Astrocyte of the spinal cord (primary cell): Measurements from ENCODE around the gene MISP.
"Not testable (repeated sequence)": the region's sequence is repeated elsewhere in the genome, so short reads cannot be mapped to it uniquely, and the experiment has no call there.

Experiments used
- DNase-seq: peaks from one replicate; pipeline ENCODE4 v3.0.0; 2011; ENCODE audit warnings: low read depth, low spot score
- H3K4me3 ChIP-seq: 2 replicates; pipeline ENCODE4 v1.5.1; 2011; ENCODE audit warnings: low read depth, mild to moderate bottlenecking, low read length, moderate library complexity
- in situ Hi-C: cut with HindIII; loops from 2 replicates; pipeline ENCODE4 v1.10.0; 2017; ENCODE audit warnings: low sequenced_read_pairs
- TF ChIP-seq, protein P1 (sequence below): IDR thresholded peaks from 2 replicates; pipeline ENCODE4 v1.5.1; 2012; ENCODE audit warnings: low read depth, mild to moderate bottlenecking, low read length, inconsistent platforms

Gene MISP

DNA sequence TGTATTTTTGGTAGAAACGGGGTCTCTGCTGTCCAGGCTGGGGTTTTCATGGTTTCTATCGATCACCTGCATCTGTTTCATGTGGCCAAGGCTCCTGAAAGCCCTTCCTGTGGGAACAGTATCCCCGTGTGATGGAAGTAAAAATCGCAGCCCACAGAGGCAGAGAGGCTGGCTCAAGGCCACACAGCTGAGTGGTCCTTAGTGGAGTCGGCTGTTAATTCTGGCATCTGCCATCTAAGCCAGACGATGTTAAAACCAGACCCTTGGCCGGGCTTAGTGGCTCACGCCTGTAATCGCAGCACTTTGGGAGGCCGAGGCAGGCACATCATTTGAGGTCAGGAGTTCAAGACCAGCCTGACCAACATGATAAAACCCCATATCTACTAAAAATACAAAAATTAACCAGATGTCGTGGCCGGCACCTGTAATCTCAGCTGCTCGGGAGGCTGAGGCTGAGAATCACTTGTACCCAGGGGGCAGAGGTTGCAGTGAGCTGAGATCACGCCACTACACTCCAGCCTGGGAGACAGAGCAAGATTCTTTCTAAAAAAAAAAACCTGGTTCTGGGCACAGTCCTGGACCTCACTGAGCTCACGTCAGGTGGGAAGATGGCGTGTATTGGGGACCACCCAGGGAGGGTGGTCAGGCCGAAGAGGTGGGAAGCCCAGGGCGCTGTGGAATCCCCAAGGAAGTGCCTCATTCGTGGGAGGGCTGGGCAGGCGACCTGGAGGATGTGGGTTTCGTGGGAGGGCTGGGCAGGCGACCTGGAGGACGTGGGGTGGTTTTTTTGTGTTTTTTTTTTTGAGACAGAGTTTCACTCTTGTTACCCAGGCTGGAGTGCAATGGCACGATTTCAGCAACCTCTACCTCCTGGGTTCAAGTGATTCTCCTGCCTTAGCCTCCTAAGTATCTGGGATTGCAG lies 18.5 kb upstream of the MISP start:
- TF ChIP-seq, protein P1, sequence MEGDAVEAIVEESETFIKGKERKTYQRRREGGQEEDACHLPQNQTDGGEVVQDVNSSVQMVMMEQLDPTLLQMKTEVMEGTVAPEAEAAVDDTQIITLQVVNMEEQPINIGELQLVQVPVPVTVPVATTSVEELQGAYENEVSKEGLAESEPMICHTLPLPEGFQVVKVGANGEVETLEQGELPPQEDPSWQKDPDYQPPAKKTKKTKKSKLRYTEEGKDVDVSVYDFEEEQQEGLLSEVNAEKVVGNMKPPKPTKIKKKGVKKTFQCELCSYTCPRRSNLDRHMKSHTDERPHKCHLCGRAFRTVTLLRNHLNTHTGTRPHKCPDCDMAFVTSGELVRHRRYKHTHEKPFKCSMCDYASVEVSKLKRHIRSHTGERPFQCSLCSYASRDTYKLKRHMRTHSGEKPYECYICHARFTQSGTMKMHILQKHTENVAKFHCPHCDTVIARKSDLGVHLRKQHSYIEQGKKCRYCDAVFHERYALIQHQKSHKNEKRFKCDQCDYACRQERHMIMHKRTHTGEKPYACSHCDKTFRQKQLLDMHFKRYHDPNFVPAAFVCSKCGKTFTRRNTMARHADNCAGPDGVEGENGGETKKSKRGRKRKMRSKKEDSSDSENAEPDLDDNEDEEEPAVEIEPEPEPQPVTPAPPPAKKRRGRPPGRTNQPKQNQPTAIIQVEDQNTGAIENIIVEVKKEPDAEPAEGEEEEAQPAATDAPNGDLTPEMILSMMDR: no peak
- DNase-seq: no peak
- in situ Hi-C loops: no loop called here
- no peak overlapping the region for H3K4me3 ChIP-seq

DNA sequence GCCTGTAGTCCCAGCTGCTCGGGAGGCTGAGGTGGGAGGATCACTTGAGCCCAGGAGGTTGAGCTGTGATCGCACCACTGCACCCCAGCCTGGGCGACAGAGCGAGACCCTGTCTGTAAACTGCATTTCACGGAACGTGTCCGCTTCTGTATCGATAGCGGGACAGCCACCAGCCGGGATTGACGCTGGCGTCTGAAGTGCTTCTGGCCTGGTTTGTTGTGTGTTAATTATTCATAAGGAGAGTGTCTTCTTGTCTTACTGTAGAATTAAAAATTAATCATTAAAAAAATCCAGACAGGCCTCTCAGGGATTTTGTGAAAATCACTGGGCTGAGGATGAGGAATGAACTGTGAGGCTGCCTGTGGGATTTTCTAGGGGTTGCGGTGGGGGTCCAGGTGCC lies 16.2 kb upstream of the MISP start:
- in situ Hi-C loops: no loop called here
- DNase-seq: no peak
- no peak overlapping the region for H3K4me3 ChIP-seq
- TF ChIP-seq, protein P1: no peak

DNA sequence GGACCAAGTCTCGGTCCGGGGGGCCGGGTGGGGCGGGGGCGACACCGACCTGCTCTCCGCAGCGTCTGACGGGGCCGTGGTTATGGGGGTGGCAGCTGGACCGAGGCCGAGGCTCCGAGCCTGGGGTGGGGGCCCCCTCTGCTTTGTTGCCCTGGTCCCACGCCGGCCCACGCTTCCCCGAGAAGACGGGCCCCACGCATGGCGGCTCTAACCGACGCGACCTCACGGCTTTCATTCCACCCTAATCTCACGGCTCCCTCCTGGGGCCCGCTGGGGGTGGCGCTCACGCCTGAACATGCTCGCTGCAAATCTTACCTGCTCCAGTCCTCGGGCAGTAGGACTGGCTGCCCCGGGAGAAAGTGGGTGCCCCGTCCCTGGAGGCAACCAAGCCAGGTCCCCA lies 14.8 kb upstream of the MISP start:
- in situ Hi-C loops: no loop called here
- TF ChIP-seq, protein P1: no peak
- DNase-seq: no peak
- no peak overlapping the region for H3K4me3 ChIP-seq

DNA sequence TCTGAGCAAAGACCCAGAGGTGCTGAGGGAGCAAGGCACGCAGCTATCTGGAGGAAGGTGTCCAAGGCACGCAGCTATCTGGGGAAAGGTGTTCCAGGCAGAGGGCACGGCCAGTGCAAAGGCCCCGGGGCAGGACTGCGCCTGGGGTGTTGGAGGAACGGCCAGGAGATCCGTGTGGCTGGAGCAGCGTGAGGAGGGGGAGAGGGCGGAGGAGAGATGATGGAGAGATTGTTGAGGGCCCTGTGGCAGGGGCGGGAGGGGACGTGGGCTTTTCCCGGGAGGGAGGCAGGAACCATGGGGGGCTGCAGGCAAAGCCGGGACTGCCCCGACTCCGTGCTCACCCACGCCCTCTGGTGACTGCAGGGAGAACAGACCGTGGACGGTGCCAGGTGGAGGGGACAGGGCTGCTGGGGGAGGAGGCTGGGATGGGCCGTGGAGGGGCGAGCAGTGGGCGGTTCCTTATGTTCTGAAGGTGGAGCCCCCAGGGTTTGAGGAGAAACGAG lies 13.3 kb upstream of the MISP start:
- H3K4me3 ChIP-seq: no peak overlapping the region
- TF ChIP-seq, protein P1: peak; percentile 78
- in situ Hi-C loops: no loop called here
- no peak for DNase-seq

DNA sequence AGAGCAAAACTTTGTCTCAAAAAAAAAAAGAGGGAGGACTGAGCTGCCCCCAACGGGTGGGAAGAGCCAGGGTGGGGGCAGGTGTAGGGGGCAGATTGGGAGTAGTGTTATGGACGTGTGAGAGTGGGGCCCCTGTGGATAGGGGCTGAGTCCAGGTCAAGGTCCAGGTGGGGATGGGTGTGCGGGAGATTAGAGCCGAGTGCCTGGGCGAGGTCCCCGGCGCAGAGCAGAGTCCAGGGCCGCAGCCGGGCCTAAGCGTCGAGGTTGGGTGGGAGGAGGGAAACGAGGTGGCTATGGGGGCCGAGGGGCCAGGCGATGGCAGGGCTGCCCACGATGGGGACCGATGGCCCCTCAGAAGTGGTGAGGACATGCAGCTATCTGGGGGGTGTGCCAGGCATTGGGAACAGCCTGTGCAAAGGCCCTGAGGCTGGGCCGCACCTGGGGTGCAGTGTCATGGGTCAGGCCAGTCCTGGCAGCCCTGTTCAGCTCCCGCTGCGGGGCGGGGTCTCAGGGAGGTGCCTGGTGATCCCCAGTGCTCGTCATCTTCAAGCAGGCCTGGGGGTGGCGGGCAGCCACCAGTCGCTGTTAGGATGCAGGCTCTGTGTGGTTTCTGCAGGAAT lies 12.3 kb upstream of the MISP start:
- TF ChIP-seq, protein P1: no peak
- no peak for DNase-seq
- in situ Hi-C loops: no loop called here
- H3K4me3 ChIP-seq: no peak overlapping the region

DNA sequence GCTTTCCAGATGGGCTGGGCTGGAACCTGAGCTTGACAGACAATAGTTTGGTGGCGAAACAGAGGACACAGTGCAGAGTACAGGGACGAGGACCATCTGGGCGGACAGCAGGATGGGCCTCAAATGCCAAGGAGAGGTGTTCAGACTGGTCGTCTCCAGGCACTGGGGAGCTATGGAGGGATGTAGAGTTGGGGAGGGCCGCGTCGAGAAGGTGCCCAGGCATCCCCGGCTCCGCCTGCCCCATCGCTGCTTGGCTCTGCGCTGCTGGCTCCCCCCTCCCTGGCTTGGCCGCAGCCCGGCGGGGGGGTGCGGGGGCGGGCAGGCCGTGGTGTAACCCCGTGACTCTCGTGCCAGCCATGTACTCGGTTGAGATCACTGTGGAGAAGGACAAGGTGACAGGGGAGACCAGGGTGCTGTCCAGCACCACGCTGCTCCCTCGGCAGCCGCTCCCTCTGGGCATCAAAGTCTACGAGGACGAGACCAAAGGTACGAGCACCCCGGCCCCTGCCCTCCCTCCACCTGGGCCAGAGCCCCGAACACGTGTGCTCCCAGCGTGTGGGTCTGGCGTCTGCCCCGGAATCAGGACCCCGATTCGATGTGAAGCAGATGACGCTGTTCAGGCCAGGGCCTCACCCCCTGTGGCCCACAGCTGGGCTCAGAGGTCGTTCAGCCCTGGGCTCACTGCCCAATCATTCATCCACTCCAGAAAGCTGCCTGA lies 10.8 kb upstream of the MISP start:
- in situ Hi-C loops: no loop called here
- no peak for DNase-seq
- no peak overlapping the region for H3K4me3 ChIP-seq
- TF ChIP-seq, protein P1: no peak

DNA sequence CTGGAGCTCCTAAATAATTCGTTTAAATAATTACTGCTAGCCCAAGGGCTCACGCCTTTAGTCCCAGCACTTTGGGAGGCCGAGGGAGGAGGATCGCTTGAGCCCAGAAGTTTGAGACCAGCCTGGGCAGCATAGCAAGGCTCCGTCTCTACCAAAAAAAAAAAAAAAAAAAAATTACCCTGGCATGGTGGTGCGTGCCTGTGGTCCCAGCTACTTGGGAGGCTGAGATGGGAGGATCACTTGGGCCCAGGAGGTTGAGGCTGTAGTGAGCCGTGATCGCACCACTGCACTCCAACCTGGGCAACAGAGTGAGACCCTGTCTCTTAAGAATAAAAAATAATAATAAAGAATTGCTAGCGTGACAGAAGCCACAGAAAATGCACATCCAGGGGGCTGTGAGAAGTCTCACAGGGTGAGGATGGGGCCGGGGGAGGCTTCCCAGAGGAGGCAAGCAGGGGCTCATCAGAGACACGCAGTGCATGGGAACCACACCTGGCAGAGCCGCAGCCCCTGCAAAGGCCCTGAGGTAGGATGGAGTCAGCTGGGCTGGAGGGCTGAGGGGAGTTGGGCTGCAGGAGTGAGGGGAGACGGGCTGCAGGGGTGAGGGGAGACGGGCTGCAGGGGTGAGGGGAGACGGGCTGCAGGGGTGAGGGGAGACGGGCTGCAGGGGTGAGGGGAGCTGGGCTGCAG lies 10.0 kb upstream of the MISP start:
- H3K4me3 ChIP-seq, DNase-seq, in situ Hi-C loops: not testable (repeated sequence)
